Caki2 (cell line): Measurements from ENCODE around the gene TNFRSF18. TPM values are rescaled to one million over a fixed set of nuclear protein-coding genes. Genes with fewer than 3 reads are reported as not detected.
"Not testable (repeated sequence)": the region's sequence is repeated elsewhere in the genome, so short reads cannot be mapped to it uniquely, and the experiment has no call there.

Experiments
- DNase-seq: peaks from one replicate; pipeline ENCODE4 v3.0.0-alpha.2; 2015; ENCODE audit warnings: low read depth
- in situ Hi-C: cut with HindIII; loops from 2 replicates; pipeline ENCODE4 v1.10.0; 2016; ENCODE audit warnings: low sequenced_read_pairs, low pct_unique_long_range_greater_than_20kb, mixed read lengths
- total RNA-seq: library from RNA; depleted of rRNA; stranded (reverse); fragments of >200 nt; shearing (Covaris generic); gene quantifications from 2 replicates; pipeline ENCODE4 v1.2.3, GENCODE V29; 2014; ENCODE audit warnings: low replicate concordance; rRNA removed

TNFRSF18 gene, protein sequence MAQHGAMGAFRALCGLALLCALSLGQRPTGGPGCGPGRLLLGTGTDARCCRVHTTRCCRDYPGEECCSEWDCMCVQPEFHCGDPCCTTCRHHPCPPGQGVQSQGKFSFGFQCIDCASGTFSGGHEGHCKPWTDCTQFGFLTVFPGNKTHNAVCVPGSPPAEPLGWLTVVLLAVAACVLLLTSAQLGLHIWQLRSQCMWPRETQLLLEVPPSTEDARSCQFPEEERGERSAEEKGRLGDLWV
- total RNA-seq, result not detected in 2 replicates

- in situ Hi-C loops, result no loop called here
- DNase-seq, result no peak
These were observed at the start of gene TNFRSF18 for GRCh38 chr1:1206376-1206965. TNFRSF18 (minus strand) TSS chr1:1206592; CDS start chr1:1206571, 21 bp downstream.

DNA sequence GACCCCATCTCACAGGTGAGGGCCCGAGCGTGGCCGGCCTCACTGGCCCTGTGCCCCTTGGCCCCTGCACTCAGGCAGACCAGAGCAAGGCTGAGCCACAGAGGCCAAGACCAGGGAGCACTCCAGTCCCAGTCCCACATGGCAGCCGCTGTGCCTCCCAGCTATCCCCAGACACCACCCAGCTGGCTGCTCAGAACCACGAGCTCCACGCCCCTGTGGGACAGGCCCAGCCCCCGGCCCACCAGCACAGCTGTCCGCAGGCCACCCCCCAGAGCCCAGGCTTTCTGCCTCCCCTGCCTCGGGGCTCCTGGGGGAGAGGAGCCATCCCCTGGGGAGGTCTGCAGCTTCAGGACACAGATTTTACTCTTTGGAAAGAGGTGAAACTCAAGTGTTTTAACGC lies 49.2 kb upstream of the TNFRSF18 start:
- no peak for DNase-seq
- in situ Hi-C loops, result no loop called here

DNA sequence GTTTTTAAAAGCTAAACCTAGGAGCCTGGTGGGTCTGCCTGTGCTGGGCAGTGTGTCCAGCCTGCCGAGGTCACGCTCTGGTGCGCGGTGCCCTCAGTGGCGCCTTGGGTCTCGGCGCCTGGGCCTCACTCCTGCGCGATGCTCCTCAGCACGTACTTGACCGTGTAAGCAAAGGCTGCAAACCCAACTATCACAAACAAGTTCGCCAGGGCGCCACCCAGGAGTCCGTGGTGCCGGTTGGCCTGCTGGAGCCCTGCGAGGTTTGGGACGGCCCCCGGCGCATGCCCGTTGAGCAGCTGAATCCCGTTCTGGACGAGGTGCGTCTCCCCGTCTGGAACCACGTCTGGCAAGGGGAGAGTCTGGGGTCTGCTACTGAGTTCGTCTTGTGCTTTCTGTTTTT lies 48.7 kb upstream of the TNFRSF18 start:
- in situ Hi-C loops, result no loop called here
- no peak for DNase-seq

GRCh38 chr1:1254667-1254998 lies 48.2 kb upstream of the TNFRSF18 start:
- in situ Hi-C loops, result no loop called here

GRCh38 chr1:1253972-1254666 lies 47.7 kb upstream of the TNFRSF18 start:
- DNase-seq, result no peak
- in situ Hi-C loops, result no loop called here

More at GRCh38 chr1:1254667-1254998, 48.2 kb upstream of the TNFRSF18 start:
- no peak for DNase-seq

GRCh38 chr1:1253314-1253713 lies 46.9 kb upstream of the TNFRSF18 start:
- in situ Hi-C loops, result no loop called here
- no peak for DNase-seq

- in situ Hi-C loops, result no loop called here
- no peak for DNase-seq
These were observed 44.4 kb upstream of the TNFRSF18 start for GRCh38 chr1:1250786-1251284.

DNA sequence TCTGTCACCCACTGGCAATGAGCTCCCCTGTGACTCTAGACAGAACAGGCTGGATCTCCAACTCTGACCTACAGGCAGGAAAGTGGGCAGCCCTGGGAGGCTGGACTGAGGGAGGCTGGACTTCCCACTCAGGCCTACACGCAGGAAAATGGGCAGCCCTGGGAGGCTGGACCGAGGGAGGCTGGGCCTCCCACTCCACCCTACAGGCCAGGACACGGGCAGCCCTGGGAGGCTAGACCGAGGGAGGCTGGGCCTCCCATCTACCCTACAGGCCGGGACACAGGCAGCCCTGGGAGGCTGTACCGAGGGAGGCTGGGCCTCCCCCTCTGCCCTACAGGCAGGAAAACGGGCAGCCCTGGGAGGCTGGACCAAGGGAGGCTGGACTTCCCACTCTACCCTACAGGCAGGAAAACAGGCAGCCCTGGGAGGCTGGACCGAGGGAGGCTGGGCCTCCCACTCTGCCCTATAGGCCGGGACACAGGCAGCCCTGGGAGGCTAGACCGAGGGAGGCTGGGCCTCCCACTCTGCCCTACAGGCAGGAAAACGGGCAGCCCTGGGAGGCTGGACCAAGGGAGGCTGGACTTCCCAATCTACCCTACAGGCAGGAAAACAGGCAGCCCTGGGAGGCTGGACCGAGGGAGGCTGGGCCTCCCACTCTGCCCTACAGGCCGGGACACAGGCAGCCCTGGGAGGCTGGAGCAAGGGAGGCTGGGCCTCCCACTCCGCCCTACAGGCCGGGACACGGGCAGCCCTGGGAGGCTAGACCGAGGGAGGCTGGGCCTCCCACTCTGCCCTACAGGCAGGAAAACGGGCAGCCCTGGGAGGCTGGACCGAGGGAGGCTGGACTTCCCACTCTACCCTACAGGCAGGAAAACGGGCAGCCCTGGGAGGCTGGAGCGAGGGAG lies 41.9 kb upstream of the TNFRSF18 start:
- DNase-seq, in situ Hi-C loops: not testable (repeated sequence)

- in situ Hi-C loops, result no loop called here
- DNase-seq, result no peak
These were observed 41.0 kb upstream of the TNFRSF18 start for GRCh38 chr1:1247341-1247913.

- in situ Hi-C loops, result no loop called here
- DNase-seq, result no peak
These were observed 40.4 kb upstream of the TNFRSF18 start, which contains the start of gene C1QTNF12 for GRCh38 chr1:1246577-1247340. C1QTNF12 (minus strand) TSS chr1:1246722; CDS start chr1:1246690, 32 bp downstream.

- DNase-seq, result no peak
- in situ Hi-C loops, result no loop called here
These were observed 39.6 kb upstream of the TNFRSF18 start for GRCh38 chr1:1245817-1246576.

DNA sequence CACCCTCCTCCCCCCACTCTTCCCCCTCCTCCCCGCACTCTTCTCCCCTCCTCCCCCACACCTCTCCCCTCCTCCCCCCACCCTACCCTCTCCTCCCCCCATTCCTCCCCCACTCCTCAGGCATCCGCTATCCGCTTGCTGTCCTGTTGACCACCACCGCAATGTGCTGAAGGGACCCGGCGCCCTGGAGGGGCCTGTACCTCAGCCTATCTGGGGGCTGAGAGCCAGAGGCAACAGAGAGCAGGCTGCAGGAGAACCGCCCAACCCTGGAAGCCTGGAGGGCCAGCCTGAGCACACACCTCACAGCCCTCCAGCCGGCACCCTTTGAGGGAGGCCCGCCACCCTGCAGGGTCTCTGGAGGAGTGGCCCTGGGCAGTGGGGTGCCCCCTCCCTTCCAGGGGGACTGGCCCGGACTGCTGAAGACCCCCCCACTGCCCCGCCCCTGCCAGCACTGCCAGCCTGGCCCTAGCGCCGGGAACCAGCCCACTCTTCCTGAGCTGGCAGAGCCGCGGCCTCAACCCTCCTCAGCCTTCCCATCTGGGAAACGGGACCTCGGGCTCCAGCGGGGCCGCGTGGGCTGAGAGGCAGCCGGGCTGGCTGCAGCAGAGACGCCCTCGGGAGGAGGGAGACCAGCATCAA lies 38.9 kb upstream of the TNFRSF18 start:
- DNase-seq, result no peak
- in situ Hi-C loops, result no loop called here

- DNase-seq, result no peak
- in situ Hi-C loops, result no loop called here
These were observed 37.9 kb upstream of the TNFRSF18 start for GRCh38 chr1:1244192-1244811.

DNA sequence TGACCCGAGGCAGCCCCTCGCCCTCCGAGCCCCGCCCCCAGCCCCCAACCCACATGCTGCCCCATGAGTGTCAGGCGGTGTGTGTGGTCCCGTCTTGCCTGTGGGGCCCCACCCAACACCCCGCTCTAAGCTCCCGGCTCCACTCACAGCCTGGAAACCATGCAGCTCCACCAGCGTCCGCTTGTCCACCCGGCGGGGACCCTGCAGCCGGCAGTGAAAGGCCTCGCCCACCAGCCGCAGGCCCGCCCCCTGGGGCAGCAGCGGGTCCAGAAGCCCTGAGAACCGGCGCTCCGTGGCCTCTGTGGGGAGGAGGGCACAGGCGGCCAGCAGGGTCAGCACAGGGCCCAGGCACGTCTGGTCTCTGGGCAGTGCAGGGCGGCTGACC lies 37.4 kb upstream of the TNFRSF18 start:
- in situ Hi-C loops, result no loop called here
- no peak for DNase-seq

DNA sequence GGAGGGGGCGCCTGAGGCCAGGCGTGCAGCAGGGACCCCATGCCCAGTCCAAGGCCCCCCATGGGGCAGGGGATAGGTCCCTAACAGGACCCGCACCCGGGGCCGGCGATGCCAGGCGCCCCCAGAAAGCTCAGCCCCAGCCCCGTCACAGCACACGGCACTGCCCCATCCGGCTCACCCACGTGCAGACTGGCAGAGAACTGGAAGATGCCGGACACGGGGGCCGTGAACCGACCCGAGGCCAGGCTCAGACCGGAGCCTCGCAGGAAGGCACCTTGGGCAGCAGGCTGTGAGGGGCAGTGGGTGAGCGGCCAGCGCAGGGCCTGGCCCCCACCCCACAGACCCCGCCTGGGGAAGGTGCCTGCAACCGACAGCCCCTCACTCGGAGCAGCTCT lies 36.9 kb upstream of the TNFRSF18 start:
- in situ Hi-C loops, result no loop called here
- DNase-seq, result no peak
